Stimulated activated CD4-positive, alpha-beta T cell treated with anti-CD3 and anti-CD28 coated beads, TNF-alpha, amount 100 ng/mL, for 48 hours (primary cell): ENCODE results near the gene PRAMEF4.
"Not testable (repeated sequence)": the region's sequence is repeated elsewhere in the genome, so short reads cannot be mapped to it uniquely, and the experiment has no call there.

Experiments used
- DNase-seq, 3 donors: peaks; one replicate each; pipeline ENCODE4 v3.0.0-alpha.2; 2020; ENCODE audit warnings: low read depth in 3 of 3

PRAMEF4 gene

GRCh38 chr1:12886101-12886500 is at the start of gene PRAMEF4:
TSS of gene PRAMEF4 (minus strand) at chr1:12886201. CDS start at chr1:12883394, 2,807 bp downstream.
- not testable (repeated sequence) for DNase-seq

DNA sequence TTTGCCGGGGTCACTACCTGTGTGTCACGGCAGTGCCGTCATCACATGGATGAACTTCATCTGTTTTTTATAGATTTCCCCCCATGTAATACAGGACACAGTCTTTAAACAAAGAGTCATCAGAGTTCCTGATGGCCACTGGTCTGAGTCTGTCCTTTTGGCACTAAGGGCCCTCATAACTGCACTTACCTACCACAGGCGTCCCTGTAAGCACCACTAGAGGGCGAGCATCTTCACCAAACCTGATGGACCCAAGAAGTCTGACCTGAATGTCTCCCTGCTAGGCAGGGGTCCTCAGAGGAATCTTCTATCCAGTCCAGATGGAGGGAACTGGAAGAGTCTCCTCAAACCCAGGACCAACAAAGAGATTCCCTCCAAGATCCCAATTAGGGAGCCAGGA is 38.4 kb upstream of the PRAMEF4 start:
- DNase-seq, result not testable (repeated sequence)

DNA sequence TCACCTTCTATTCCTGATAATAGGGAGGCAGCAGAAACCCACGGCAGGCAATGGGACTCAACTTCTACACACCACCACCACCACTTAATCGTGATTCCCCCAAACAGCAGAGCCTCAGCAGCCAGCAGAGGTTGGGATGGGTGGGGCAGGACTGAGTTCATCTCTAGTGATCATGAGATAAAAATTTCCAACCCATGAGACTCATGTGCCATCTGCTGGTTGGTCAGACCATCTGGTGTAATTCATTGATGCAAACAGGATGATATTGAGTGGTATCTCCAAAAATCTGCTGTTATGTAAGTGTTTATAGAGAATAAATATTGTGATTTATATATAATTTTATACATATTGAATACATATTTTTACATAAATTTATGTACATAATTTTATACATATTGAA is 35.7 kb upstream of the PRAMEF4 start:
- DNase-seq, result not testable (repeated sequence)

DNA sequence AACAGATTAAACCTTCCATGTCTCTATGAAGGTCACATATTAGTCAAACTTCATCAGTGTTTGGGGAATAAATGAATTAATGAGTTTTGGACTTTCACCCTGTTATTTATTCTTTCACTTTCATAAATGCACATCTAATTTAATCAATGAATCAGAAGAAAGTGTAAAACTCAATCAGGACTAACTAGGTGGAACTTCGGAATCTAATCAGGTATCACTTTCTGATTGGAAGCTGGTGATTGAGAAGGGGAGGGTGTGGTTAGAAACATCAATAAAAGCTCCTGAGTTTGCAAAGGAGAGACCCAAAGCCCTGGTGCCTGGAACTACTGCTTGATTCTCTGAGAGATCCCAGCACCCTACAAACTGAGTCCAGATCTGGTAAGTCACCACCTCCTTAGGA is 30.3 kb upstream of the PRAMEF4 start, which contains the start of gene PRAMEF7:
TSS of gene PRAMEF7 (plus strand) at position 301 of the 400 bp plus-strand sequence. CDS start 1,083 bp downstream, outside the sequence.
- not testable (repeated sequence) for DNase-seq

GRCh38 chr1:12903793-12904572 is 18.0 kb upstream of the PRAMEF4 start:
- DNase-seq, result not testable (repeated sequence)

DNA sequence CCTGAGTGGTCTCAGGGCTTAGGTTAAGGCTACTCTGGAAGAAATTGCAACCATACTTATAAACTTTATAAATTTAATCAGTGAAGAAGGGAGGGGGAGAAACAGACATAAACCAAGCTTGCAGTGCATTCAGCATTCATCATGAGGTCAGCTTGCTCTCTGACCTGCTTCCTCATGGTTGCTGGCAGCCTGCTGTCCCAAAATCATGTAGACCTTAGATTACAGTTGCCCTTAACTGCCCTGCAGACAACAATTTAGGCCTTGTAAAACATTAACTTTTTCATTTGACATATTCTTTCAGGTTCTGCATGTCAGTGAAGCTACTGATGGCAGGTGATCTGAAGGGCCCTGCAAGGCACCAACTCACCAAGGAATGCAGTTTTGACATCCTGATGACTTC is 13.2 kb upstream of the PRAMEF4 start:
- not testable (repeated sequence) for DNase-seq

DNA sequence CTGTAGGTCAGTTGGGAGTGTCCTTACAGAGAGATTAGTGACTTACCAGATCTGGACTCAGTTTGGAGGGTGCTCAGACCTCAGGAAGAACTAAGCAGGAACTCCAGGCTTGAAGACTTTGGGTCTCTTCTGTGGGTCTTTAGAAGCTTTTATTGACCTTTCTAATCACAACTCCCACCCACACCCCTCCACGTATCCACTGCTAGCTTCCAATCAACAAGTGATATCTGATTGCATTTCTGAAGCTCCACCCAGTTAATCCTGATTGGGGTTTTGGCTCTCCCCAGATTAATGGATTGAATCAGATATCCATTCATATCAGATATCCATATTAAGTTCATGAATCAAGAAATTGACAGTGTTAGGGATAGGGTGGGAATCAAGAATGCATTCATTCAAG is 12.2 kb upstream of the PRAMEF4 start, which contains the start of gene PRAMEF10:
TSS of gene PRAMEF10 (minus strand) at position 101 of the 400 bp plus-strand sequence. CDS start 2,423 bp downstream, outside the sequence.
- not testable (repeated sequence) for DNase-seq

- DNase-seq, result not testable (repeated sequence)
Measured at GRCh38 chr1:12878453-12878852, 7.5 kb downstream of the PRAMEF4 start.

DNA sequence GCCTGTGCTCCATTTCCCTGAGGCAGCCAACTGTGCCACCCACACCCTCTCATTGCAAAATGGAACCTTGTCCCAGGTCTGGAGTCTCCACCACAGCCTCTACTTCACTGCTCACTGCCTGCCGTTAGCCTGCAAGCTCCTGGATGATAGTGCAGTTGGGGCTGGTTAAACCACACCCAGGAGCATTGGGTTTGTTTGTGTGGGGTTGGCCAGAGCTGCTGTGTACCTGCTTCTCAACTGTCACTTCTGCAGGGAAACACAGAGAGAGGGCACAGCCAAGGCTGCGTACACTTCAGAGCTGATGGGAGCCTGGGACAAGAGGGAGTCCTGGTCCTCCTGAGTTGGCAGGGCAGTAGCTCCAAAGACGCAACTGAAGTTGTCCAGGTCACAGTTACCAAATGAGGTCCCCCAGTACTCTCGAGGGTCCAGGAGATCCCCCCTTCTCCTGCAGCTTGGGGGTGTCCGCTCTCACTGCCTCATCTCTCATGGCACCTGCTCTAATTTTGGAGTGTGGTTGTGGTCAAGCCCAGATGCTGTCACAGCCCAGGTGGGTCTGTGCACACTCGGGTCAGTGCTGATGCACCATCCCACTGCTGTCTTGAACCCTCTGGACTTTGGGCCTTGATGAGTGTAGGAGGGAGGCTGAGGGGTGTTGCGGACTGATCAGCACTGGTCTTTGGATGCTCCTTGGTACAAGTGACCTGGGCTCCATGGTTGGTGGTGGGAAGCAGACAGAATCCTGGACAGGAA is 22.7 kb downstream of the PRAMEF4 start:
- not testable (repeated sequence) for DNase-seq

DNA sequence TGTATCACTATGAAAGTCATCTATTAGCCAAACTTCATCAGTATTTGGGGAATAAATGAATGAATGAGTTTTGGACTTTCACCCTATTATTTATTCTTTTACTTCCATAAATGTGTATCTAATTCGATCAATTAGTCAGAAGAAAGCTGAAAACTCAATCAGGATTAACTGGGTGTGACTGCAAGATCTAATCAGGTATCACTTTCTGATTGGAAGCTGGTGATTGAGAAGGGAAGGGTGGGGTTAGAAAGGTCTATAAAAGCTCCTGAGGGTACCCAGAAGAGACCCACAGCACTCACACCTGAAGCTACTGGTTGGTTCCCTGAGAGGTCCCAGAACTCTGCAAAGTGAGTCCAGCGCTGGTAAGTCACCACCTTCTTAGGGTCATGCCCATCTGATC is 29.2 kb downstream of the PRAMEF4 start, which contains the start of gene PRAMEF2:
TSS of gene PRAMEF2 (plus strand) at position 301 of the 400 bp plus-strand sequence. CDS start 1,924 bp downstream, outside the sequence.
- DNase-seq, result not testable (repeated sequence)

- no peak for DNase-seq
Measured at GRCh38 chr1:12851779-12852178, 34.2 kb downstream of the PRAMEF4 start.

DNA sequence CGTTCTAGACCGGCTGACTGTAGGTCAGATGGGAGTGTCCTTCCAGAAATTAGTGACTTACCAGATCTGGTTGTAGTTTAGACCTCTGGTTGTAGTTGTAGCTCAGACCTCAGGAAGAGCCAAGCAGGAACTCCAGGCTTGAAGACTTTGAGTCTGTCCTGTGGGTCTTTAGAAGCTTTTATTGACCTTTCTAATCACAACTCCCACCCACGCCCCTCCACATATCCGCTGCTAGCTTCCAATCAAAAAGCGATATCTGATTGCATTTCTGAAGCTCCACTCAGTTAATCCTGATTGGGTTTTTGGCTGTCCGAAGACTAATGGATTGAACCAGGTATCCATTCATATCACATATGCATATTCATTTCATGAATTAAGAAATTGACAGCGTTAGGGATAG is 37.4 kb downstream of the PRAMEF4 start, which contains the start of gene HNRNPCL1:
TSS of gene HNRNPCL1 (minus strand) at position 101 of the 400 bp plus-strand sequence. CDS start 431 bp downstream, outside the sequence.
- DNase-seq, result not testable (repeated sequence)

GRCh38 chr1:12833251-12833650 is 52.8 kb downstream of the PRAMEF4 start:
- not testable (repeated sequence) for DNase-seq

GRCh38 chr1:12831310-12831709 is 54.7 kb downstream of the PRAMEF4 start, which contains the start of gene PRAMEF11:
TSS of gene PRAMEF11 (minus strand) at chr1:12831410. CDS start at chr1:12828789, 2,621 bp downstream.
- DNase-seq, result not testable (repeated sequence)
